K562 (cell line): ENCODE measurements around the gene AIFM3. TPM values are rescaled to one million over a fixed set of nuclear protein-coding genes. Genes with fewer than 3 reads are reported as not detected.

Experiments used
- CHD4 ChIP-seq: fragments of 200-600 bp; sonication (generic); IDR thresholded peaks from 3 replicates; pipeline ENCODE4 v1.6.1; 2012; ENCODE audit warnings: low read depth, mild to moderate bottlenecking, mixed read lengths, low read length, inconsistent platforms; ENCODE audit not compliant: insufficient read depth, insufficient replicate concordance, poor library complexity, severe bottlenecking
- EP400 ChIP-seq: fragments of 450-650 bp; IDR thresholded peaks from 2 replicates; pipeline ENCODE4 v1.6.1; 2017; ENCODE audit warnings: antibody characterized with exemption, mild to moderate bottlenecking, moderate library complexity
- MAFG ChIP-seq: fragments of 450-650 bp; conservative IDR thresholded peaks from 2 replicates; pipeline ENCODE4 v1.6.1; 2016; ENCODE audit warnings: missing genetic modification characterization, missing compliant biosample characterization
- NR2F6 ChIP-seq: fragments of 450-650 bp; formaldehyde crosslinking; IDR thresholded peaks from 2 replicates; pipeline ENCODE4 v1.4.0; 2020; ENCODE audit warnings: mild to moderate bottlenecking
- STAT5B ChIP-seq: fragments of 250-450 bp; sonication (Bioruptor Pico); IDR thresholded peaks from 2 replicates; pipeline ENCODE4 v1.8.0; 2021; ENCODE audit warnings: mild to moderate bottlenecking, inconsistent platforms
- ZNF224 ChIP-seq: sonication (generic); formaldehyde crosslinking; IDR thresholded peaks from 2 replicates; pipeline ENCODE4 v1.8.0; 2022; ENCODE audit warnings: mild to moderate bottlenecking, missing genetic modification reagents
- ZNF766 ChIP-seq: fragments of 200-800 bp; sonication (Bioruptor generic); conservative IDR thresholded peaks from 2 replicates; pipeline ENCODE4 v1.6.1; 2016; ENCODE audit warnings: missing genetic modification characterization, missing compliant biosample characterization
- polyA plus RNA-seq, 8 experiments: library from polyadenylated mRNA; depleted of rRNA in 4 of 8; stranded (reverse) in 5 of 8; unstranded in 3 of 8; fragments of >200 nt; fragmentation: Nextera tagmentation in 2 of 8; fragmentation: Illumina TruSeq in 1 of 8; extraction: Ambion mirVana in 2 of 8; extraction: Trizol in 1 of 8; gene quantifications; 2 replicates each; pipeline versions ENCODE4 v1.2.1 to v1.2.3, GENCODE V29; 2011 to 2014; ENCODE audit warnings: inconsistent platforms in 1 of 8, missing spikeins in 1 of 8
- total RNA-seq, 7 experiments: library from RNA; depleted of rRNA in 6 of 7; stranded (reverse); fragments of >200 nt in 6 of 7; fragmentation: Illumina TruSeq in 2 of 7; extraction: Trizol in 2 of 7; gene quantifications; 2 replicates each; pipeline versions ENCODE4 v1.2.1 to v1.2.3, GENCODE V29; 2011 to 2021; ENCODE audit warnings: low replicate concordance in 1 of 7
- TF ChIP-seq, protein P1 (sequence below): fragments of 200-400 bp; formaldehyde crosslinking; IDR thresholded peaks from 2 replicates; pipeline ENCODE4 v1.6.1; 2017; ENCODE audit warnings: mild to moderate bottlenecking, low read depth, low read length, moderate library complexity
- TF ChIP-seq, protein P2 (sequence below): fragments of 450-650 bp; IDR thresholded peaks from 2 replicates; pipeline ENCODE4 v1.6.1; 2016
- TF ChIP-seq, protein P3 (sequence below): IDR thresholded peaks from 2 replicates; pipeline ENCODE4 v1.6.1; 2011; ENCODE audit warnings: borderline replicate concordance, low read depth, mild to moderate bottlenecking, moderate library complexity, low read length; ENCODE audit not compliant: insufficient read depth, poor library complexity, severe bottlenecking
- TF ChIP-seq, protein P4 (sequence below), 2 experiments: fragments of 450-650 bp in 1 of 2; sonication (generic) in 1 of 2; formaldehyde crosslinking; conservative IDR thresholded peaks; 2 replicates each; pipeline versions ENCODE4 v1.4.0 to v1.8.1; 2020 to 2022; ENCODE audit warnings: mild to moderate bottlenecking in 1 of 2, missing genetic modification reagents in 1 of 2
- TF ChIP-seq, protein P5 (sequence below): fragments of 450-650 bp; formaldehyde crosslinking; IDR thresholded peaks from 2 replicates; pipeline ENCODE4 v1.4.0; 2020; ENCODE audit warnings: mild to moderate bottlenecking, mixed read lengths
- TF ChIP-seq, protein P6 (sequence below): sonication (generic); formaldehyde crosslinking; IDR thresholded peaks from 2 replicates; pipeline ENCODE4 v1.8.1; 2023; ENCODE audit warnings: mild to moderate bottlenecking, missing genetic modification reagents

AIFM3 gene
- total and polyA plus RNA-seq, 9 of the 15 experiments (the other 6 are each of a cell fraction or from before 2014, with no cell fraction given) = 0.03 to 0.20 (median 0.07) TPM; not detected in 1

DNA sequence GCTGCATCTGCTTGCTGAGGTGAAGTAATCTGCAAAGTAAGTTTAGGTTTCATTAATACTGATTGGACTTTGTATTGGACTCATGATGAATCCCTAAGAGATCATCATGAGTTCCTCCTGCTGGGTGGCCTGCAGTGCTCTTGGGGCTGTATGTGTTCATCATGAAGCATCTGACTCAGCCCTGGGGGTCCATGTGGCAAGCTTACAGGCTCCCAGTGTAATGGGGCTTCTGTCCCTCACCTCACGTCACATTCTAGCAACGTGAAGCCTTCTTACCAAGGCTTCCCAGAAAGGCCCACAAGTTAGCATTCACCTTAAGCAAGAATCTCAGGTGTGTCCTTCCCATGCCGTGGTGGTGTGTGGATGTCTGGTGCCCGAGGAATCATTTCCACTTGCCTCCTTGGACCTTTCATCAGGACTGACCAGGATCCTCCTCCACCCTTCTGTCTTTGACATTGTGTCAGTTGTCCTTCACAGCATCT lies 26.1 kb upstream of the AIFM3 start (continued):
- TF ChIP-seq, protein P1, sequence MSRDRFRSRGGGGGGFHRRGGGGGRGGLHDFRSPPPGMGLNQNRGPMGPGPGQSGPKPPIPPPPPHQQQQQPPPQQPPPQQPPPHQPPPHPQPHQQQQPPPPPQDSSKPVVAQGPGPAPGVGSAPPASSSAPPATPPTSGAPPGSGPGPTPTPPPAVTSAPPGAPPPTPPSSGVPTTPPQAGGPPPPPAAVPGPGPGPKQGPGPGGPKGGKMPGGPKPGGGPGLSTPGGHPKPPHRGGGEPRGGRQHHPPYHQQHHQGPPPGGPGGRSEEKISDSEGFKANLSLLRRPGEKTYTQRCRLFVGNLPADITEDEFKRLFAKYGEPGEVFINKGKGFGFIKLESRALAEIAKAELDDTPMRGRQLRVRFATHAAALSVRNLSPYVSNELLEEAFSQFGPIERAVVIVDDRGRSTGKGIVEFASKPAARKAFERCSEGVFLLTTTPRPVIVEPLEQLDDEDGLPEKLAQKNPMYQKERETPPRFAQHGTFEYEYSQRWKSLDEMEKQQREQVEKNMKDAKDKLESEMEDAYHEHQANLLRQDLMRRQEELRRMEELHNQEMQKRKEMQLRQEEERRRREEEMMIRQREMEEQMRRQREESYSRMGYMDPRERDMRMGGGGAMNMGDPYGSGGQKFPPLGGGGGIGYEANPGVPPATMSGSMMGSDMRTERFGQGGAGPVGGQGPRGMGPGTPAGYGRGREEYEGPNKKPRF = no peak
- TF ChIP-seq, protein P2, sequence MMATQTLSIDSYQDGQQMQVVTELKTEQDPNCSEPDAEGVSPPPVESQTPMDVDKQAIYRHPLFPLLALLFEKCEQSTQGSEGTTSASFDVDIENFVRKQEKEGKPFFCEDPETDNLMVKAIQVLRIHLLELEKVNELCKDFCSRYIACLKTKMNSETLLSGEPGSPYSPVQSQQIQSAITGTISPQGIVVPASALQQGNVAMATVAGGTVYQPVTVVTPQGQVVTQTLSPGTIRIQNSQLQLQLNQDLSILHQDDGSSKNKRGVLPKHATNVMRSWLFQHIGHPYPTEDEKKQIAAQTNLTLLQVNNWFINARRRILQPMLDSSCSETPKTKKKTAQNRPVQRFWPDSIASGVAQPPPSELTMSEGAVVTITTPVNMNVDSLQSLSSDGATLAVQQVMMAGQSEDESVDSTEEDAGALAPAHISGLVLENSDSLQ = no peak
- TF ChIP-seq ZNF224 = no peak
- TF ChIP-seq, protein P3, sequence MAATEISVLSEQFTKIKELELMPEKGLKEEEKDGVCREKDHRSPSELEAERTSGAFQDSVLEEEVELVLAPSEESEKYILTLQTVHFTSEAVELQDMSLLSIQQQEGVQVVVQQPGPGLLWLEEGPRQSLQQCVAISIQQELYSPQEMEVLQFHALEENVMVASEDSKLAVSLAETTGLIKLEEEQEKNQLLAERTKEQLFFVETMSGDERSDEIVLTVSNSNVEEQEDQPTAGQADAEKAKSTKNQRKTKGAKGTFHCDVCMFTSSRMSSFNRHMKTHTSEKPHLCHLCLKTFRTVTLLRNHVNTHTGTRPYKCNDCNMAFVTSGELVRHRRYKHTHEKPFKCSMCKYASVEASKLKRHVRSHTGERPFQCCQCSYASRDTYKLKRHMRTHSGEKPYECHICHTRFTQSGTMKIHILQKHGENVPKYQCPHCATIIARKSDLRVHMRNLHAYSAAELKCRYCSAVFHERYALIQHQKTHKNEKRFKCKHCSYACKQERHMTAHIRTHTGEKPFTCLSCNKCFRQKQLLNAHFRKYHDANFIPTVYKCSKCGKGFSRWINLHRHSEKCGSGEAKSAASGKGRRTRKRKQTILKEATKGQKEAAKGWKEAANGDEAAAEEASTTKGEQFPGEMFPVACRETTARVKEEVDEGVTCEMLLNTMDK = no peak
- no peak for TF ChIP-seq ZNF766 (CRISPR knock-in tag)
- TF ChIP-seq, protein P4, sequence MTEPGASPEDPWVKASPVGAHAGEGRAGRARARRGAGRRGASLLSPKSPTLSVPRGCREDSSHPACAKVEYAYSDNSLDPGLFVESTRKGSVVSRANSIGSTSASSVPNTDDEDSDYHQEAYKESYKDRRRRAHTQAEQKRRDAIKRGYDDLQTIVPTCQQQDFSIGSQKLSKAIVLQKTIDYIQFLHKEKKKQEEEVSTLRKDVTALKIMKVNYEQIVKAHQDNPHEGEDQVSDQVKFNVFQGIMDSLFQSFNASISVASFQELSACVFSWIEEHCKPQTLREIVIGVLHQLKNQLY (CRISPR knock-in tag; conservative IDR thresholded peaks at IDR 0.05) = peak; percentile 44 to 73; a peak in 2 of 4 replicates
- peak; percentile 83; the same call in 1 of the 2 replicates for TF ChIP-seq NR2F6 (CRISPR knock-in tag)
- TF ChIP-seq, protein P5, sequence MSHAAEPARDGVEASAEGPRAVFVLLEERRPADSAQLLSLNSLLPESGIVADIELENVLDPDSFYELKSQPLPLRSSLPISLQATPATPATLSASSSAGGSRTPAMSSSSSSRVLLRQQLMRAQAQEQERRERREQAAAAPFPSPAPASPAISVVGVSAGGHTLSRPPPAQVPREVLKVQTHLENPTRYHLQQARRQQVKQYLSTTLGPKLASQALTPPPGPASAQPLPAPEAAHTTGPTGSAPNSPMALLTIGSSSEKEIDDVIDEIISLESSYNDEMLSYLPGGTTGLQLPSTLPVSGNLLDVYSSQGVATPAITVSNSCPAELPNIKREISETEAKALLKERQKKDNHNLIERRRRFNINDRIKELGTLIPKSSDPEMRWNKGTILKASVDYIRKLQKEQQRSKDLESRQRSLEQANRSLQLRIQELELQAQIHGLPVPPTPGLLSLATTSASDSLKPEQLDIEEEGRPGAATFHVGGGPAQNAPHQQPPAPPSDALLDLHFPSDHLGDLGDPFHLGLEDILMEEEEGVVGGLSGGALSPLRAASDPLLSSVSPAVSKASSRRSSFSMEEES = 0 out of 2 replicates have a peak, but pooled peaks have one; percentile 4
- no peak for TF ChIP-seq MAFG
- TF ChIP-seq STAT5B (CRISPR knock-in tag) = no peak
- TF ChIP-seq EP400 = no peak
- TF ChIP-seq CHD4 = no peak
- TF ChIP-seq, protein P6, sequence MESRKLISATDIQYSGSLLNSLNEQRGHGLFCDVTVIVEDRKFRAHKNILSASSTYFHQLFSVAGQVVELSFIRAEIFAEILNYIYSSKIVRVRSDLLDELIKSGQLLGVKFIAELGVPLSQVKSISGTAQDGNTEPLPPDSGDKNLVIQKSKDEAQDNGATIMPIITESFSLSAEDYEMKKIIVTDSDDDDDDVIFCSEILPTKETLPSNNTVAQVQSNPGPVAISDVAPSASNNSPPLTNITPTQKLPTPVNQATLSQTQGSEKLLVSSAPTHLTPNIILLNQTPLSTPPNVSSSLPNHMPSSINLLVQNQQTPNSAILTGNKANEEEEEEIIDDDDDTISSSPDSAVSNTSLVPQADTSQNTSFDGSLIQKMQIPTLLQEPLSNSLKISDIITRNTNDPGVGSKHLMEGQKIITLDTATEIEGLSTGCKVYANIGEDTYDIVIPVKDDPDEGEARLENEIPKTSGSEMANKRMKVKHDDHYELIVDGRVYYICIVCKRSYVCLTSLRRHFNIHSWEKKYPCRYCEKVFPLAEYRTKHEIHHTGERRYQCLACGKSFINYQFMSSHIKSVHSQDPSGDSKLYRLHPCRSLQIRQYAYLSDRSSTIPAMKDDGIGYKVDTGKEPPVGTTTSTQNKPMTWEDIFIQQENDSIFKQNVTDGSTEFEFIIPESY (CRISPR knock-in tag) = no peak
